CD14-positive monocyte (primary cell): ENCODE results near the gene SLC25A22. TPM values are rescaled to one million over a fixed set of nuclear protein-coding genes. Genes with fewer than 3 reads are reported as not detected.

ENCODE experiments used
- DNase-seq, 3 donors: peaks; one replicate each; pipeline ENCODE4 v3.0.0-alpha.2; 2011 to 2022
- H2AFZ ChIP-seq: 2 replicates; pipeline ENCODE4 v1.6.0; 2012; ENCODE audit warnings: mild to moderate bottlenecking, low read depth, low read length, inconsistent platforms; ENCODE audit not compliant: insufficient read depth, poor library complexity, severe bottlenecking
- H3K27ac ChIP-seq, 2 donors: 1 replicate in 1 of 2; 2 replicates in 1 of 2; pipeline ENCODE4 v1.5.1; 2012 to 2013; ENCODE audit warnings: low read length in 2 of 2, control low read depth in 1 of 2, inconsistent platforms in 1 of 2, low read depth in 1 of 2, mild to moderate bottlenecking in 1 of 2
- H3K27me3 ChIP-seq, 2 donors: one replicate each; pipeline versions ENCODE4 v1.6.0 to v1.6.1; 2011 to 2013; ENCODE audit warnings: low read length in 2 of 2; ENCODE audit not compliant: control insufficient read depth in 2 of 2, insufficient read depth in 2 of 2
- H3K36me3 ChIP-seq, 2 donors: replicated peaks in 1 of 2; 1 replicate in 1 of 2; 2 replicates in 1 of 2; pipeline versions ENCODE4 v1.5.1 to v1.6.1; 2012 to 2013; ENCODE audit warnings: low read length in 2 of 2, control low read depth in 1 of 2, inconsistent platforms in 1 of 2, mild to moderate bottlenecking in 1 of 2; ENCODE audit not compliant: insufficient read depth in 2 of 2, control insufficient read depth in 1 of 2
- H3K4me1 ChIP-seq, 2 donors: 1 replicate in 1 of 2; 2 replicates in 1 of 2; pipeline versions ENCODE4 v1.5.1 to v1.6.1; 2012 to 2013; ENCODE audit warnings: low read length in 2 of 2, control low read depth in 1 of 2, inconsistent platforms in 1 of 2, mild to moderate bottlenecking in 1 of 2, moderate library complexity in 1 of 2; ENCODE audit not compliant: insufficient read depth in 2 of 2, control insufficient read depth in 1 of 2
- H3K4me2 ChIP-seq: replicated peaks from 2 replicates; pipeline ENCODE3; 2012; ENCODE audit warnings: low read length, moderate library complexity, mild to moderate bottlenecking; ENCODE audit not compliant: poor library complexity, severe bottlenecking; ENCODE audit errors: extremely low read depth
- H3K4me3 ChIP-seq, 3 experiments: fragments of 200-600 bp in 1 of 3; sonication (generic) in 1 of 3; replicated peaks in 1 of 3; 1 replicate in 2 of 3; 2 replicates in 1 of 3; pipeline ENCODE4 v1.5.1; 2011 to 2013; ENCODE audit warnings: low read length in 3 of 3, mild to moderate bottlenecking in 3 of 3, control low read depth in 2 of 3, low read depth in 2 of 3, inconsistent platforms in 1 of 3, moderate library complexity in 1 of 3
- H3K79me2 ChIP-seq: 2 replicates; pipeline ENCODE4 v1.6.0; 2012; ENCODE audit warnings: mild to moderate bottlenecking, control low read depth, inconsistent platforms, low read length, moderate library complexity; ENCODE audit not compliant: insufficient read depth
- H3K9ac ChIP-seq: 2 replicates; pipeline ENCODE4 v1.6.0; 2017; ENCODE audit warnings: low read length, mild to moderate bottlenecking; ENCODE audit not compliant: insufficient read depth, poor library complexity, severe bottlenecking
- H3K9me3 ChIP-seq, 2 donors: replicated peaks in 1 of 2; 1 replicate in 1 of 2; 2 replicates in 1 of 2; pipeline versions ENCODE4 v1.5.1 to v1.6.1; 2012 to 2013; ENCODE audit warnings: low read length in 2 of 2, control low read depth in 1 of 2; ENCODE audit not compliant: control insufficient read depth in 1 of 2, insufficient read depth in 1 of 2
- H4K20me1 ChIP-seq: 2 replicates; pipeline ENCODE4 v1.6.0; 2012; ENCODE audit warnings: mild to moderate bottlenecking, low read length, control low read depth, moderate library complexity; ENCODE audit not compliant: insufficient read depth
- H3K27ac Mint-ChIP-seq, 7 donors: one replicate each; pipeline ENCODE4 v1.8.0; 2020; ENCODE audit warnings: mild to moderate bottlenecking in 7 of 7, mixed read lengths in 7 of 7, moderate library complexity in 6 of 7, inconsistent platforms in 2 of 7
- H3K27me3 Mint-ChIP-seq, 3 donors: one replicate each; pipeline ENCODE4 v1.8.0; 2021 to 2022; ENCODE audit warnings: low read depth in 3 of 3, mild to moderate bottlenecking in 3 of 3, mixed read lengths in 3 of 3, moderate library complexity in 3 of 3, inconsistent platforms in 1 of 3
- H3K36me3 Mint-ChIP-seq, 2 donors: one replicate each; pipeline ENCODE4 v1.8.0; 2020; ENCODE audit warnings: mixed read lengths in 2 of 2, inconsistent platforms in 1 of 2, mild to moderate bottlenecking in 1 of 2
- H3K4me1 Mint-ChIP-seq: one replicate; pipeline ENCODE4 v1.8.0; 2020; ENCODE audit warnings: mild to moderate bottlenecking, mixed read lengths
- H3K4me3 Mint-ChIP-seq, 2 donors: one replicate each; pipeline ENCODE4 v1.8.0; 2020; ENCODE audit warnings: mild to moderate bottlenecking in 2 of 2, mixed read lengths in 2 of 2, moderate library complexity in 1 of 2
- H3K9me3 Mint-ChIP-seq, 7 donors: one replicate each; pipeline ENCODE4 v1.8.0; 2020 to 2022; ENCODE audit warnings: mixed read lengths in 7 of 7, mild to moderate bottlenecking in 6 of 7, moderate library complexity in 6 of 7, inconsistent platforms in 2 of 7
- WGBS: methylation state at CpG from one replicate; pipeline ENCODE4 v1.1.5; 2013; ENCODE audit warnings: missing lambda C conversion rate; ENCODE audit not compliant: insufficient coverage; 5-methylcytosine and 5-hydroxymethylcytosine counted together
- intact Hi-C, 2 donors: fragments of 100-400 bp; cut with micrococcal nuclease; formaldehyde crosslinking; loops; one replicate each; pipeline versions ENCODE4 v1.15.0 to v1.15.1; 2023
- polyA plus RNA-seq, 3 donors: library from polyadenylated mRNA; depleted of rRNA in 1 of 3; unstranded in 2 of 3; stranded (reverse) in 1 of 3; fragments of 300-500 nt in 2 of 3; fragments of >200 nt in 1 of 3; fragmentation: Illumina TruSeq in 2 of 3; gene quantifications; 1 replicate in 2 of 3; 2 replicates in 1 of 3; pipeline ENCODE4 v1.2.3, GENCODE V29; 2012 to 2021
- TF ChIP-seq, protein P1 (sequence below): fragments of 200-600 bp; IDR thresholded peaks from one replicate; pipeline ENCODE4 v1.8.0; 2022; ENCODE audit warnings: antibody characterized with exemption, mild to moderate bottlenecking

The SLC25A22 gene
- polyA plus RNA-seq, 3 donors: 4.4 to 20.9 (median 5.6) TPM

DNA sequence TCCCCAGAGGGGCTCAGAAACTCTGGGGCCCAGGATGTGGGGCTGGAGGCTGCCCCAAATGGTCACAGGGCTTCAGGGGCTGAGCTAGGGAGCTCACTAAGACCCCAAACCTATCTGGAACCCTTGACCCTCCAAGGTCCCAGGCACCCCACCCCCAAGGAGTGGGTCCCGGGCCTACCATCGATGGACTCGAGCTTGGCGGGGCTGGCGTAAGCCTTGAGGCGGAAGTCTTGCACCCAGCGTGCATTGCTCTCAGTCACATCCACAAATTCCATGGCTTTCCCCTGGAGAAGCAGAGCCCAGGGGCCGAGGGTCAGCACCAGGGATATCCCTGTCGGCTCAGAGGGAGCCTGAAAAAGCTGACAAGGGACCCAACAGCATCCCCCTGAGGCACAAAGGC lies 24.3 kb downstream of the SLC25A22 start:
- H2AFZ ChIP-seq: no peak overlapping the region
- 98% methylated on average over 9 of the region's 9 CpGs for WGBS
- peaks cover 27% of the 10 kb centered on the region for H3K4me1 Mint-ChIP-seq
- no peaks in the 10 kb centered on the region for H3K9me3 ChIP-seq
- TF ChIP-seq, protein P1, sequence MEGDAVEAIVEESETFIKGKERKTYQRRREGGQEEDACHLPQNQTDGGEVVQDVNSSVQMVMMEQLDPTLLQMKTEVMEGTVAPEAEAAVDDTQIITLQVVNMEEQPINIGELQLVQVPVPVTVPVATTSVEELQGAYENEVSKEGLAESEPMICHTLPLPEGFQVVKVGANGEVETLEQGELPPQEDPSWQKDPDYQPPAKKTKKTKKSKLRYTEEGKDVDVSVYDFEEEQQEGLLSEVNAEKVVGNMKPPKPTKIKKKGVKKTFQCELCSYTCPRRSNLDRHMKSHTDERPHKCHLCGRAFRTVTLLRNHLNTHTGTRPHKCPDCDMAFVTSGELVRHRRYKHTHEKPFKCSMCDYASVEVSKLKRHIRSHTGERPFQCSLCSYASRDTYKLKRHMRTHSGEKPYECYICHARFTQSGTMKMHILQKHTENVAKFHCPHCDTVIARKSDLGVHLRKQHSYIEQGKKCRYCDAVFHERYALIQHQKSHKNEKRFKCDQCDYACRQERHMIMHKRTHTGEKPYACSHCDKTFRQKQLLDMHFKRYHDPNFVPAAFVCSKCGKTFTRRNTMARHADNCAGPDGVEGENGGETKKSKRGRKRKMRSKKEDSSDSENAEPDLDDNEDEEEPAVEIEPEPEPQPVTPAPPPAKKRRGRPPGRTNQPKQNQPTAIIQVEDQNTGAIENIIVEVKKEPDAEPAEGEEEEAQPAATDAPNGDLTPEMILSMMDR: no peak
- H4K20me1 ChIP-seq: peaks cover 53% of the 10 kb centered on the region
- no peaks in the 10 kb centered on the region for H3K27me3 ChIP-seq
- H3K36me3 ChIP-seq: peaks cover 41 to 42% of the 10 kb centered on the region in 2 donors
- no peak overlapping the region for H3K9ac ChIP-seq
- H3K9me3 Mint-ChIP-seq: peaks cover 0 to 2% (median 0%) of the 10 kb centered on the region in 7 donors
- H3K79me2 ChIP-seq: peaks cover 54% of the 10 kb centered on the region
- H3K4me2 ChIP-seq: no peak overlapping the region
- H3K36me3 Mint-ChIP-seq: peaks cover 15 to 54% of the 10 kb centered on the region in 2 donors
- H3K27ac Mint-ChIP-seq: peak overlapping the region in 1 of 7 donors; percentile 15
- intact Hi-C loops: no loop called here
- DNase-seq: no peak
- H3K27me3 Mint-ChIP-seq: peaks cover 0 to 2% (median under 1%) of the 10 kb centered on the region in 3 donors
- no peak overlapping the region for H3K27ac ChIP-seq
- H3K4me1 ChIP-seq: peaks cover 27 to 31% of the 10 kb centered on the region in 2 donors
- no peak overlapping the region for H3K4me3 ChIP-seq
- H3K4me3 Mint-ChIP-seq: no peak overlapping the region

DNA sequence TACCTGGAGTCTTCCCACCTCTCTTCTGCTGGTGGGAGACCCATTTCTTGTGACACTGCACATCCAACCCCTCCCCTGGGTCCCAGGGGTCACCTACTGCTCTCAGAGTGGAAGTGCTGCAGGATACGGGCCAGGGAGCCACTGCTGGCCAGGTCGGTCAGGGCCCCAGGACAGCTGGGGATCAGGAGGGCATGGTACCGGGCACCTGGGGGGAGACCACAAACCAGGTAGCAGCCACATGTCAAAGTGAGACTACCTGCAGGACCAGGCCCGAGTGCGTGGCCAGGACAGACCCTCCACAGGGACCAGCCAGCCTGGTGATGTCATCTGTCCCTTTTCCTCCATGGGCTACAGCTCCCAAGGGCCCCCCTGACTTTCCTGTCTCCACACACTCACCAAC lies 24.7 kb downstream of the SLC25A22 start:
- Histone ChIP-seq H2AFZ (no peak overlapping the region), H3K4me1 (peaks cover 23 to 27% of the 10 kb centered on the region in 2 donors), H3K27me3 (no peaks in the 10 kb centered on the region), H3K79me2 (peaks cover 50% of the 10 kb centered on the region), H3K36me3 (peaks cover 41 to 42% of the 10 kb centered on the region in 2 donors), H4K20me1 (peaks cover 53% of the 10 kb centered on the region), H3K9ac (no peak overlapping the region), H3K4me2 (no peak overlapping the region), H3K4me3 (no peak overlapping the region), H3K9me3 (no peaks in the 10 kb centered on the region), H3K27ac (no peak overlapping the region)
- WGBS: 92% methylated on average over 3 of the region's 5 CpGs
- peak overlapping the region in 2 of 7 donors; percentile 15 to 43 for H3K27ac Mint-ChIP-seq
- intact Hi-C loops: no loop called here
- H3K36me3 Mint-ChIP-seq: peaks cover 15 to 54% of the 10 kb centered on the region in 2 donors
- peaks cover 0 to 2% (median 0%) of the 10 kb centered on the region in 7 donors for H3K9me3 Mint-ChIP-seq
- TF ChIP-seq, protein P1: no peak
- DNase-seq: no peak
- peaks cover 0 to 2% (median 0%) of the 10 kb centered on the region in 3 donors for H3K27me3 Mint-ChIP-seq
- peaks cover 23% of the 10 kb centered on the region for H3K4me1 Mint-ChIP-seq
- H3K4me3 Mint-ChIP-seq: no peak overlapping the region
